ENCODE measurements around the gene ATP2B1. TPM values are rescaled to one million over a fixed set of nuclear protein-coding genes. Genes with fewer than 3 reads are reported as not detected.

The ATP2B1 gene
- total and polyA plus RNA-seq, 2 of the 13 experiments (the other 11 are each of a cell fraction or from before 2014, with no cell fraction given), result 12.1 to 60.2 TPM

DNA sequence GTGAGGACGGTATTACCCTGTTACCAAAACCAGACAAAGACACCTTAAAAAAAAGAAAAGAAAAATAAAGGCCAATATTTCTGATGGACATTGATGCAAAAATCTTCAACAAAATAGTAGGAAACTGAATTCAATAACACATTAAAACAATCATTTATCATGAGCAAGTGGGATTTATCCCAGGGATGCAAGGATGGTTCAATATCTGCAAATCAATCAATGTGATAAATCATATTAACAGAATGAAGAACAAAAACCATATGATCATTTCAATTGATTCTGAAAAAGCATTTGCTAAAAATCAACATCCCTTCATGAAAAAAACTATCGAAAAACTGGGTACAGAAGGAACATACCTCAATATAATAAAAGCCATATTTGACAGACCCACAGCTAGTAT lies 32.3 kb upstream of the ATP2B1 start:
- Histone ChIP-seq H2AFZ (ENCODE audit: low read length) (no peak overlapping the region), H3K27me3 (ENCODE audit: control insufficient read depth in 1 of 2, insufficient read depth in 2 of 2, low read length in 2 of 2) (no peaks in the 10 kb centered on the region), H3K36me3 (replicated peaks in 1 of 2; ENCODE audit: control insufficient read depth in 1 of 2, insufficient read depth in 2 of 2, low read length in 2 of 2) (no peaks in the 10 kb centered on the region), H3K79me2 (ENCODE audit: insufficient read depth, low read length) (no peaks in the 10 kb centered on the region), H3K9ac (ENCODE audit: insufficient read depth, low read depth, low read length) (no peak overlapping the region), H3K4me1 (ENCODE audit: insufficient read depth, low read length) (no peaks in the 10 kb centered on the region), H3K4me3 (replicated peaks in 1 of 3; ENCODE audit: insufficient read depth in 1 of 3, low read depth in 2 of 3, low read length in 3 of 3) (no peak overlapping the region), H4K20me1 (ENCODE audit: insufficient read depth, low read length) (no peaks in the 10 kb centered on the region), H3K4me2 (ENCODE audit: low read depth, low read length) (no peak overlapping the region), H3K9me3 (ENCODE audit: low read length) (no peaks in the 10 kb centered on the region), H3K27ac (ENCODE audit: extremely low read length, insufficient read depth, low read length) (no peak overlapping the region)
- ATAC-seq (no peak), DNase-seq (ENCODE audit: low spot score) (no peak), FAIRE-seq (no peak)
- CTCF ChIA-PET (ENCODE audit: low intra/inter-chr PET ratio, low total read pairs), result no interaction called here
- in situ Hi-C loops (cut with HindIII; ENCODE audit: extremely low pct_ligation_motif_present, low pct_unique_long_range_greater_than_20kb) (no loop called here), intact Hi-C loops (cut with micrococcal nuclease; ENCODE audit: unreplicated experiment) (no loop called here)
- TF ChIP-seq SRSF1 (optimal IDR thresholded peaks at IDR 0.05; ENCODE audit: low read depth, low read length) (no peak), CENPX (CRISPR knock-in tag; IDR thresholded peaks at IDR 0.05) (no peak), PHF20 (CRISPR knock-in tag; IDR thresholded peaks at IDR 0.05) (no peak), ZNF3 (CRISPR knock-in tag; IDR thresholded peaks at IDR 0.05) (no peak), KDM5B (CRISPR knock-in tag; IDR thresholded peaks at IDR 0.05; ENCODE audit: borderline replicate concordance) (no peak), RARA (CRISPR knock-in tag; IDR thresholded peaks at IDR 0.05) (no peak), ZNF253 (CRISPR knock-in tag; IDR thresholded peaks at IDR 0.05; ENCODE audit: borderline replicate concordance) (no peak), THAP11 (CRISPR knock-in tag; IDR thresholded peaks at IDR 0.05) (no peak), ZNF496 (CRISPR knock-in tag; IDR thresholded peaks at IDR 0.05; ENCODE audit: insufficient replicate concordance) (no peak), ZKSCAN8 (CRISPR knock-in tag; IDR thresholded peaks at IDR 0.05; ENCODE audit: borderline replicate concordance) (no peak), MLLT10 (CRISPR knock-in tag; IDR thresholded peaks at IDR 0.05) (no peak), ZNF337 (CRISPR knock-in tag; IDR thresholded peaks at IDR 0.05; ENCODE audit: borderline replicate concordance, low read depth) (no peak), CBX5 (CRISPR knock-in tag; IDR thresholded peaks at IDR 0.05; ENCODE audit: borderline replicate concordance) (no peak), HMG20B (CRISPR knock-in tag; conservative IDR thresholded peaks at IDR 0.05) (no peak)
- TF ChIP-seq, protein P1, sequence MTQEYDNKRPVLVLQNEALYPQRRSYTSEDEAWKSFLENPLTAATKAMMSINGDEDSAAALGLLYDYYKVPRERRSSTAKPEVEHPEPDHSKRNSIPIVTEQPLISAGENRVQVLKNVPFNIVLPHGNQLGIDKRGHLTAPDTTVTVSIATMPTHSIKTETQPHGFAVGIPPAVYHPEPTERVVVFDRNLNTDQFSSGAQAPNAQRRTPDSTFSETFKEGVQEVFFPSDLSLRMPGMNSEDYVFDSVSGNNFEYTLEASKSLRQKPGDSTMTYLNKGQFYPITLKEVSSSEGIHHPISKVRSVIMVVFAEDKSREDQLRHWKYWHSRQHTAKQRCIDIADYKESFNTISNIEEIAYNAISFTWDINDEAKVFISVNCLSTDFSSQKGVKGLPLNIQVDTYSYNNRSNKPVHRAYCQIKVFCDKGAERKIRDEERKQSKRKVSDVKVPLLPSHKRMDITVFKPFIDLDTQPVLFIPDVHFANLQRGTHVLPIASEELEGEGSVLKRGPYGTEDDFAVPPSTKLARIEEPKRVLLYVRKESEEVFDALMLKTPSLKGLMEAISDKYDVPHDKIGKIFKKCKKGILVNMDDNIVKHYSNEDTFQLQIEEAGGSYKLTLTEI (CRISPR knock-in tag; conservative IDR thresholded peaks at IDR 0.05), result no peak
- WGBS (ENCODE audit: low lambda C conversion rate), result 0% methylated on average over 2 of the region's 2 CpGs
- BruUV-seq (replicated peaks), result no TSS peak
- POLR2A ChIA-PET, result no interaction called here
